Measurements from ENCODE around the gene STX8.

STX8 gene

DNA sequence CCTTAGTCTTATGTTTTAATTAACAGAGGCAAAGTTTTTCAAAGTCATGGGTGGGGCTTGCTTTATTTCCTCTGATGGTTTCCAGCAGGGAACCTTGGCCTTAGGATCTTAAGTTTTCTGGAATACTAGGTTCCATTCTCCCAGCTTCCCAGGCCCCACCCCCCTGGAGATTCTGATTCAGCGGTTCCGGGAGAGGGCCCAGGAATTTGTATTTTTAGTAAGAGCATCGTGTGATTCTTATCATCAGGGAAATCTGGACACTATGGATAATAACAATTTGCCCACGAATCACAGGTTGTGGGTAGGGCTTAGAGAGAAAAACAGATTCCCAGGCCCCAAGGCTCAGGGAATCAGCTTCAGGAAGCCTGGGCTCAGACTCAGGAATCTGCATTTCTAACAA lies 290.7 kb downstream of the STX8 start:
- no peak for TF ChIP-seq GATA2 (IDR thresholded peaks at IDR 0.05; ENCODE audit: low read depth, low read length)
- no peak for TF ChIP-seq GATA3 (IDR thresholded peaks at IDR 0.05; ENCODE audit: low read depth, low read length)

DNA sequence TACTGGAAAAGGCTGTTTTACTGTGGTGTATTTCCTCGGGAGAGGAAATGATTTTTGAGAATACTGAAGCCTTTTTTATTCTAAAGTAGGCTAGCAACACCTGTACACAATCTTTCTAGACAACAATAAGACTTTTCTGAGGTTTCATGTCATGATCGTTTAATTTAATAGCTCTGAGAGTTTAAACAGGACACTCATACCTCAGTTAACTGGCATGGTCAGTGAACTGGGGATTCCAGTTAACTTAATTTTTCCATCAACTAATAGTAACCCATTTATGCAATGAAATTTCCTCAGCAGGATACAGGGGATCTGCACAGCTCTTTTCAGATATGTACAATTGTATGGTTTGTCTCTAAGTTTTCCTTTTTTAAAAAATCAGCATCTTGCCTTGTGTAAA lies 291.7 kb downstream of the STX8 start:
- no peak for TF ChIP-seq GATA2 (IDR thresholded peaks at IDR 0.05; ENCODE audit: low read depth, low read length)
- no peak for TF ChIP-seq GATA3 (IDR thresholded peaks at IDR 0.05; ENCODE audit: low read depth, low read length)

DNA sequence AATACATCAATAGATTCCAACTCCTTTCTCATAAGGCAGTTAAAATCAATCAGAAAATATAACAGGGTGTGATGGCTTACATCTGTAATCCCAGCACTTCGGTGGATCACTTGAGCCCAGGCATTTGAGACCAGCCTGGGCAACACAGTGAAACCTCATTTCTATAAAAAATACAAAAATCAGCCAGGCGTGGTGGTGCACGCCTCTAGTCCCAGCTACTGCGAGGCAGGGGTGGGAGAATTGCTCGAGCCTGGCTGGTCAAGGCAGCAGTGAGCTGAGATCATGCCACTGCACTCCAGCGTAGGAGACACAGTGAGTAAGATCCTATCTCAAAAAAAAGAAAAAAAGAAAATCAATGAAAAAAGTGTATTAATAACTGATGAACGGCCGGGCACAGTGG lies 295.7 kb downstream of the STX8 start:
- TF ChIP-seq GATA2 (IDR thresholded peaks at IDR 0.05; ENCODE audit: low read depth, low read length), result no peak
- no peak for TF ChIP-seq GATA3 (IDR thresholded peaks at IDR 0.05; ENCODE audit: low read depth, low read length)

DNA sequence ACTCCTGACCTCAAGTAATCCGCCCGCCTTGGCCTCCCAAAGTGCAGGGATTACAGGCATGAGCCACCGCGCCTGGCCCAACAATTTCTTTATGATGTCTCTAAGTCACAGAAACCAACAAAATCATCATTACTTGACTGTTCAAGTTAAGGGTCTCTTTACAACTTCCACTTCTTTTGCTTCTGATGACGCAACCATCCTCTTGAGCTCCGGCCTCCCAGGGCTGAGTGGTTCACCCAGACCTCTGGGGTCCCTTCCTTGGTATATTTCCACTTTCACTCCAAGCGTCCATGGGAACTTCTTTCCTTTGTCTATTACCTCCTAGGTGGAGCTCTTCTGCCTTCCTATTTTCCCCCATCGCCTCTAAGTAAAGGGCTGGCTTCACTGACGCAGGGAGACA lies 300.6 kb downstream of the STX8 start:
- TF ChIP-seq GATA2 (IDR thresholded peaks at IDR 0.05; ENCODE audit: low read depth, low read length) (no peak), GATA3 (IDR thresholded peaks at IDR 0.05; ENCODE audit: low read depth, low read length) (no peak)

DNA sequence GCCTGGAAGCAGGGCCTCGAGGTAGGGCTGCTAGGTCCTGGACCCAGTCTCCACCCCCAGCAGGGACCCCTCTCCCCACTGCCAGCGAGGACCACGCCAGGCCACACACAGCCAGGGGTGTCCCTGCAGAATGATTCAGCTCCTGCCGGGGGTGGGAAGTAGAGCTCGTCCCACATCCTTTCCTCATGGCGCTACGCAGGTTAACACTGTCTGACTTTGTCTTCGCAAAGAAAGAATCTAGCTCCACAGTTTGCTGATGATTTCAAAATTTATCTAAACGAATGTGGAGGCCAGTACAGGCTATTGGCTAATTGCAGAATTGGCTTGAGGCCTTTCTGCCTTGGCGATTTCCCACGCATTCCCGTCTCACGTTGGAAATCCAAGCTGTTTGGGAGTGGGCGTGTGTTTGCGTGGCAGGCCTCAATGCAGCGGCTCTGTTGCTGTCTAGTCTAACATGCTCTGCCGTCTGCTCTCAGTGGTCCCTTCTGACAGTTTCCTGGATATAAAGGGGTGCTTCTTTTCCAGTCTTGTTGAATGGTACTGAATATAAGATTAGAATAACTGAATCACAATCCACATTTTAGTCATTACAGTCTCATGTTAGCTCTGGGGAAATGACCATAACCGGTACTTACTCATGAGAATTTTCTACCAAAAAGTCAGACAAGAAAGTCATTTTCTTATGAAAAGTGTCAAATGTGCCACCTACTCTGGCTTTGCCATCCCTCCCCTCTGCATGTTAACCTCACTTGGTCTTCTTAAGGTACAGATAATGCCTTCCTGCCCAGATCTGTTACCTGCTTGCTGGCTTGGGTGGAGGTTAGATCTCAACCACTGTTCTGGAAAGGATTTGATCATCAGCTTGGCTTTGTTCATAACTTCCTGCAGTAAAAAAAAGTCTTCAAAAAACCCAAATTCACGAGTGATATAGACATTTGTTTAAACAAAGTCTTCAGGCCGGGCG lies 301.9 kb downstream of the STX8 start:
- TF ChIP-seq GATA2 (IDR thresholded peaks at IDR 0.05; ENCODE audit: low read depth, low read length), result no peak
- no peak for TF ChIP-seq GATA3 (IDR thresholded peaks at IDR 0.05; ENCODE audit: low read depth, low read length)

DNA sequence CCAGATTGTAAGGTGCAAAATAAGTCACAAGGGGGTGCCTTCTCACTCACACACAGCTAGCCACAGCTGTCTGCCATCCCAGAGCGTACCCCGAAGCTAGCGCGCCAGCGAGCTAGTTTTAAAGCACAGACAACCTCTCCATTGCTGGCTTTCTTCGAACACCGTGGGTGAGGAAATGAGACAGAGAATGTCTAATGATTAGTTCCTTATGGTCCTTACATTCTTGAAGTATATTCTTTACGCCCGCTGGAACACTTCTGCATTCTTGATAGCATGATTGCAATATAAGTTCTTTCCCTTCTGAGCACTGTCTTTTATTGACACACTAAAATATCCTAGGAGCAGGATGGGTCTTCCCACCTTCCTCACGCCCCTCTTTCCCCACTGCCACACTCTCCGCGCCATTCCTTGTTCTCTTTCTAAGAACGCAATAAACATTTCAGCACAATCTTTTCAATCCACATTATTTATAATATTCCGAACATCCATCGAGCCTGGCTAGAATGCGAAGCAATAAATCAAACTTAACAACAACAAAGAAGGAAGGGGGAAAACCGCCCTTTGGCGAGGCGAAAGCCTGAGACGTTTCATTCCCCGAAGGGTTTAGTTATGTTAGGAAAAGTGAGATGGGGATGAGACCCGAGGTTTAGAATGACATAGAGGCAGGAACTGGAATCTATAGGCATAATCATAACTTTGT lies 303.0 kb downstream of the STX8 start:
- TF ChIP-seq GATA3 (IDR thresholded peaks at IDR 0.05; ENCODE audit: low read depth, low read length), result no peak
- no peak for TF ChIP-seq GATA2 (IDR thresholded peaks at IDR 0.05; ENCODE audit: low read depth, low read length)

DNA sequence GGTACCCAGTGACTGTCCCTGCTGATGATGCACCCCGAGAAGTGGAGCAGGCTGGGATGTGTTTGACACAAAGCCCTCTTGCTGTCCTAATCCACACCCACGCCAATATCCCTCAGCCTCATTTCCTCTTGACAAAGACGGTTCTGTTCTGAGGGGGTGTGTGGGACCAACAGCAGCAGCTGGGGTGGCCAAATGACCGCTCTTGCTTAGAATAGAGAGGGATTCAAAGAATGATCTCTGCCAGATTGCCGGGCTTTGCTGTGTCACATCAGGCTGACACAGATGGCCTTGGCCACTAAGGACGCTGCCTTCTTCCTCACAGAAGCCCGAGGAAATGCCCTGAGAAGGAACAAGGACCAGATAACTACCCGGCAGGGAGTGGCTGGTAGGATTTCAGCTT lies 303.6 kb downstream of the STX8 start:
- TF ChIP-seq GATA2 (IDR thresholded peaks at IDR 0.05; ENCODE audit: low read depth, low read length) (no peak), GATA3 (IDR thresholded peaks at IDR 0.05; ENCODE audit: low read depth, low read length) (no peak)

GRCh38 chr17:9270921-9271320 lies 304.7 kb downstream of the STX8 start:
- TF ChIP-seq GATA3 (IDR thresholded peaks at IDR 0.05; ENCODE audit: low read depth, low read length) (no peak), GATA2 (IDR thresholded peaks at IDR 0.05; ENCODE audit: low read depth, low read length) (no peak)

GRCh38 chr17:9269350-9270035 lies 306.1 kb downstream of the STX8 start:
- TF ChIP-seq GATA3 (IDR thresholded peaks at IDR 0.05; ENCODE audit: low read depth, low read length) (no peak), GATA2 (IDR thresholded peaks at IDR 0.05; ENCODE audit: low read depth, low read length) (no peak)

DNA sequence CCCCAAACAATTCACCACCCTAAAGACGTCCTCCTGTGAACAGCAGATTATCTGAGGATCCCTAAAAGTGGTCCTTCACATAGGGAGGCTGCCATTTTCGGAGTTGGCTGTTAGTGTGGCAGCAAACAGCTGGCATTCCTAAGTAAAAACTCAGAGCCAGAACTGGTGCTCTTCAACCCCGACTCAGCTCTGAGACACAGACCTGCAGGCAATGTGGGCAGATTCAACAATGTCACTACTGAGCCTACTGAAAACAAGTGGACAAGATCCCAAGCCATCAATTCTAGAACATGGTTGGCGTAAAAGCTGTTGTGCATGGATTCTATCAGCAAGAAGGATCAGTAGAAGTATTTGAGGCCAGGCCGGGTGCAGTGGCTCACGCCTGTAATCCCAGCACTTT lies 307.1 kb downstream of the STX8 start:
- TF ChIP-seq GATA2 (IDR thresholded peaks at IDR 0.05; ENCODE audit: low read depth, low read length) (no peak), GATA3 (IDR thresholded peaks at IDR 0.05; ENCODE audit: low read depth, low read length) (no peak)

DNA sequence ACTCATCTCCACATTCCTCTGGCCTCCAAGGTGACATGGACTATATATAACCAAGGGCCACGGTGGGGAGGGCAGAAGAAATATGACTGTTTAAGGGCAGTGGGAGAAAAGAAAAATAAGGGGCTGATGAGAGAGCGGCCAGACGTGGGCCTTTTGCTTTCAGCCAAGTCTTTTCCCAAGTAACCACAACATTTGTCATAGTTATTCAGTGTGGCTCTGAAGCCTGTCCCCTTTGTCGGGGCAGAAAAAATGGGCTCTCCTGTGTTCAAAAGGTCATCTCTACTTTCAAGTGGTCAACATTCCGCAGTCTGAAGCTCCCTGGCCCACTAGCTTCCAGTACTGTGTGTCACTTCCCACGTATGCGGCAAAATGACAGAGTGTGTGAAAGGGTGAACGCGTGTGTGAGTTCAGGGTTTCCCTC lies 308.9 kb downstream of the STX8 start:
- TF ChIP-seq GATA2 (IDR thresholded peaks at IDR 0.05; ENCODE audit: low read depth, low read length) (no peak), GATA3 (IDR thresholded peaks at IDR 0.05; ENCODE audit: low read depth, low read length) (no peak)

DNA sequence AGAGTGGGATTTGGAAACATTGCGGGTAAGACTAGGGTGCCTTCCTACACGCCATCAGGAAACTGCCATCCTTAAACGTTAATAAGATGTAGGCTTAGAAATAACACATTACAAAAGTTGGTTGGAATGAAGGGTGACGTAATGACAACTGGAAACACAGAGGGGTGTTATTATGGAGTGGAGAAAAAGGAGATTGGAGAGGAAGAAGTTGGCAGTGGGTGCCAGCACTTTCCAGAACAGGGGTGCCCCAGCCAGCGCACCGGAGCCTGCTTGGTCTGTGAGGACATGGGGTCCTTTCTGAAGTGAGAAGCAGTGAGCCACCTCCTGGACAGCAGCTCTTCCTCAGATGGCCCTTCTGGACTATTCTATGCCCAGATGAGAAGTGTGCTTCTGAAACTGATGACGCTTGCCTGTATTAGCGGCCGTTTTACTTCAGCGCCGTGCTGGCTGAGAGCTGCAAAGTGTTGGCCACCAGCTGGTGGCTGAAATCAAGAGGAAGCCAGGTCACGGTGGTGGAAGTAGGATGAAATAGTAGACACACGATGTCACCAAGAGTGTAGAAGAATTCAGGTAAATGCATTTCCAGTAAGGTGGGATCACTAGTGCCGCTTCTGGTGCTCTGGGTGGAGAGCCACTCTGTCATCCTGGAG lies 309.5 kb downstream of the STX8 start:
- TF ChIP-seq GATA2 (IDR thresholded peaks at IDR 0.05; ENCODE audit: low read depth, low read length) (no peak), GATA3 (IDR thresholded peaks at IDR 0.05; ENCODE audit: low read depth, low read length) (no peak)

- no peak for TF ChIP-seq GATA3 (IDR thresholded peaks at IDR 0.05; ENCODE audit: low read depth, low read length)
- TF ChIP-seq GATA2 (IDR thresholded peaks at IDR 0.05; ENCODE audit: low read depth, low read length), result no peak
These were observed 314.3 kb downstream of the STX8 start for GRCh38 chr17:9261081-9262012.

All from SH-SY5Y (cell line).